ENCODE measurements around the gene MYEOV. TPM values are rescaled to one million over a fixed set of nuclear protein-coding genes. Genes with fewer than 3 reads are reported as not detected.
A peak's percentile ranks its signal among the peaks of the same experiment; 100 is the strongest.

MYEOV gene
- total RNA-seq, 1 donor from 2014 or later = 0.93 TPM

DNA sequence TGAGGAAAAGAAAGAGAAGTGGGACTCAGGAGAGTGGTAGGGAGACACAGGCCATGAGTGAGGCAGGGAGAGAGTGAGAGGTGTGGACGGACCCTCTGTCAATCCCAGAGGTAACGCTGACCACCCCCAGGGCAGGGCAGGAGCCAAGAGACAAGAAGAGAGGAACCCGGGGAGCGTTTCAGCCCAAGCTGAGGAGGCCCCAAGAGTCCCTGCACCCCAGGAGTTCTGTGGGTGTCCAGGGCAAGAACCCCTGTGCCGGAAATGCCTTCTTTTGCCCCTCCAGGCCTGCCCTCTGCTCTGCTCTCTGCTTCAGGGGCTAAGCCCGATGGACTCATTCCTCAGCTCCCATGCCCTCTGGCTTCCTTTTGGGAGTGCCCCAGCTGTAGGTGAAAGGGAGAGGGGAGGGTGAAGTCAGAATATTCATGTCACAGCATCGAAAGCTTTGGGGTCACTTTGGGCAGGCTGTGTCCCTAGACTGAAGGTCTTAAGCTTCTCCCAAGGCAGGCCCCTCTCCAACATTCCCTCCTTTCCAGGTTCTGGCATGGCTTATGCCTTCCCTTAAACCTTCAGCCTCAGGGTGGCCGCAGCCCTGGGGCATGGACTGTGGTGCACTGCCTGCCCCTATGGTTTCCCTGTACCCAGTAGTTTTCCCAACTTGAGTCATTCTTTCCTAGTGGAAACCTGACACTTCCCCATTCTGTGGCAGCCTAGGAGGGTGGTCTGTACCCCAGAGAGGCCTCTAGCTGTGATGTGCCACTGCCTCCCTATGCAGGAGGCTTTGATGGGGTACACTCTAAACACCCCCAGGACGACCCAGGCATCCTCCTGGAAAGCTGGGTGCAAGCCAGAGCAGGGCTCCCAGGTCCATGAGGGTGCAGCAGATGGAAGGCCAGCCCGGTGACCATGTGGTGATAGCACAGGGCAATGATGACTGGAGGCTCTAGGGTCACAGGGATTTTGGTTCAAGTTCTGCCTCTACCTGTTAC, 27.1 kb downstream of the MYEOV start:
- Mint-ChIP-seq H3K27me3 (ENCODE audit: insufficient read depth) (no peaks in the 10 kb centered on the region), H3K27ac (no peak overlapping the region), H3K9me3 (peaks cover 26% of the 10 kb centered on the region), H3K4me1 (ENCODE audit: low read depth) (peaks cover 30% of the 10 kb centered on the region), H3K4me3 (no peak overlapping the region), H3K36me3 (ENCODE audit: low read depth) (peaks cover 12% of the 10 kb centered on the region)
- intact Hi-C loops (cut with micrococcal nuclease) = no loop called here
- no peak for DNase-seq (ENCODE audit: low spot score)

DNA sequence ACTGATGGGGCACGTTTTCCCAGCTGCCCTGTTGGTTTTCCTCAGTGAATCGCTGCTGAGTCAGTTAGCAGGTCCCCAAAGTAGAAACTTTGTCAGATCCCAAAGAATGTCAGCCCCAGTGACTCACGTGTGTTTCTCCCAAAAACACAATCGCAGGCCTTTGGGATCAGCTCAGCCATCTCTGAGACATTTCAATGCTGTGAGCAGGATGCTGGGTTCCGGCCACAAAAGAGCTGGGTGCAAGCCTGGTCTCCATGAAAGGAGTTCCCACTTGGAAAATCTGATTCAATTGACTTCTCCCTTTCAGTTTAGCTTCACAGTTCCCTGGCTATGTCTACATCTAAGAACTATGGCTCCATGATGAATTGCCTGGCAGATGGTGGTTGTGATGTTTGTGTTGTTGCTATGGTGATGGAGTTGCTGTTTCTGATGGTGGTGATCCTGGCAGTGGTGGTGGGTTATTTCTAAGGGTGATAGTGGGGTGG, 28.0 kb downstream of the MYEOV start:
- Mint-ChIP-seq H3K27me3 (ENCODE audit: insufficient read depth) (no peaks in the 10 kb centered on the region), H3K4me3 (no peak overlapping the region), H3K27ac (no peak overlapping the region), H3K9me3 (peaks cover 24% of the 10 kb centered on the region), H3K36me3 (ENCODE audit: low read depth) (peaks cover 12% of the 10 kb centered on the region), H3K4me1 (ENCODE audit: low read depth) (peaks cover 25% of the 10 kb centered on the region)
- intact Hi-C loops (cut with micrococcal nuclease) = no loop called here
- DNase-seq (ENCODE audit: low spot score) = no peak

DNA sequence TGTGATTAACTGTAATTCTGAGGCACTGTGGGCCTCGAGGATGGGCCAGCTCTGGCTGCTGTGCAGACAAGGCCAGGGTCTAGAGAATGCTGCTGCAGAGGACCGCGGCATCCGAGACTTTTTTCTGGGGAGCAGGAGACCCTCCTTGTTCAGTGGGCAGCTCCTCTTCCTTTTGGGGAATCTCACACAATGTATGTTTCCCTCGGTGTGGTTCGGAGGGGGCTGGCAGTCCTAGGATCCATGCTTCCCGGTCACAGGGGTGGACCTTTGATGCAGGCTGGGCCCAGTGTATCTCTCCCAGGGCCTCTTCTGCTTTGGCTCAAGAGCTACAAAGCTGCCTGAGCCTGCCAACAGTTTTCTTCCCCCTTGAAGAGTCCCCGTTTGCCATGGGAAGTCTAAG, 31.5 kb downstream of the MYEOV start:
- Mint-ChIP-seq H3K36me3 (ENCODE audit: low read depth) (no peaks in the 10 kb centered on the region), H3K4me1 (ENCODE audit: low read depth) (no peaks in the 10 kb centered on the region), H3K27ac (no peak overlapping the region), H3K9me3 (no peaks in the 10 kb centered on the region), H3K27me3 (ENCODE audit: insufficient read depth) (peaks cover 6% of the 10 kb centered on the region), H3K4me3 (no peak overlapping the region)
- DNase-seq (ENCODE audit: low spot score) = no peak
- intact Hi-C loops (cut with micrococcal nuclease) = no loop called here

DNA sequence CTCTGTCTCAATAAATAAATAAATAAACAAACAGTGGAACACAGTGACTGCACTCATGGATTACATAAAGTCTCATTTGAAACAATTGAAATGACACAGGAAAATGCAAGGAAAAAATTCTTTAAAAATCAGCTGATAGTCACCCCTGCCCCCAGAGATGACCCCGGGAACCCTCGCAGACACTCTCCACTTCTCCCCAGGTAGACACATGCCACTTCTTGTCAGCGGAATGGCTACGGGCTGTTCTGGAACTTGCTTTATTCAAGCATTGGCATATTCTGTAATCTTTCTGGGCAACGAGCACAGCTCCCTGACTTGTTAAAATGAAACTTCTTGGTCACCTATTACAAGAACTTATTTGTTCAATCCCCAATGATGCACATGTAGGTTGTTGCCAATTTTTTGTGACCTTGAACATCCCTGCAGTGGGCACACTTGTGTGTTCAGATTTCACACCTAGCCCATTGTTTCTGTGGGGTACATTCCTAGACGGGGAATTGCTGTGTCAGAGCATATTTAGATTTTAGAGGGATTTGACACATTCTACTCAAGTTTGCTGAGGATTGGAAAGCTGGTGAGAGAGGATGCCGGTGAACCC, 32.8 kb downstream of the MYEOV start:
- intact Hi-C loops (cut with micrococcal nuclease) = no loop called here
- Mint-ChIP-seq H3K27me3 (ENCODE audit: insufficient read depth) (peaks cover 9% of the 10 kb centered on the region), H3K36me3 (ENCODE audit: low read depth) (no peaks in the 10 kb centered on the region), H3K27ac (no peak overlapping the region), H3K4me1 (ENCODE audit: low read depth) (no peaks in the 10 kb centered on the region), H3K4me3 (no peak overlapping the region), H3K9me3 (no peaks in the 10 kb centered on the region)
- no peak for DNase-seq (ENCODE audit: low spot score)

DNA sequence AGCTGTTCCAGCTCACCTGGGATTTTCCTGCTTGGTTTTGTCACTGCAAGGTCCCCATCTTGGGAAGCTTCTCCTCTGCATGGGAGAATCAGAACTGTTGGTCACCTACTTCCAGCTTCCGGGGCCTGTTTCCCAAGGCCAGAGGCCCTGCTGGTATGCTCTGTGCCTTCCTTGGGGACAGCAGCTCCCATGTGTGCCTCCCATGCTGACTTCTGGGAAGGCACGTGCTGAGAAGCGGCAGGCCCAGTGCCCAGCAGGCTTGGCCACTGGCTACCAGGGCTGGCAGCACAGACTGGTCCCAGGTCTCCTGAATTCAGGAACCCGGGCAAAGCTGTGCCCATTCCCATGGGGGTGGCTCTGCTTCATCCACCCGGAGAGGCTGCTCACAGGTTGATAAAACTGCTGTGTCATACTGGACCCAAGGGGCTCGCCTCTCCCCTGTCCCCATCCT, 33.8 kb downstream of the MYEOV start:
- Mint-ChIP-seq H3K27me3 (ENCODE audit: insufficient read depth) (peaks cover 12% of the 10 kb centered on the region), H3K36me3 (ENCODE audit: low read depth) (no peaks in the 10 kb centered on the region), H3K27ac (no peak overlapping the region), H3K9me3 (no peaks in the 10 kb centered on the region), H3K4me1 (ENCODE audit: low read depth) (no peaks in the 10 kb centered on the region), H3K4me3 (no peak overlapping the region)
- no peak for DNase-seq (ENCODE audit: low spot score)
- intact Hi-C loops (cut with micrococcal nuclease) = no loop called here

DNA sequence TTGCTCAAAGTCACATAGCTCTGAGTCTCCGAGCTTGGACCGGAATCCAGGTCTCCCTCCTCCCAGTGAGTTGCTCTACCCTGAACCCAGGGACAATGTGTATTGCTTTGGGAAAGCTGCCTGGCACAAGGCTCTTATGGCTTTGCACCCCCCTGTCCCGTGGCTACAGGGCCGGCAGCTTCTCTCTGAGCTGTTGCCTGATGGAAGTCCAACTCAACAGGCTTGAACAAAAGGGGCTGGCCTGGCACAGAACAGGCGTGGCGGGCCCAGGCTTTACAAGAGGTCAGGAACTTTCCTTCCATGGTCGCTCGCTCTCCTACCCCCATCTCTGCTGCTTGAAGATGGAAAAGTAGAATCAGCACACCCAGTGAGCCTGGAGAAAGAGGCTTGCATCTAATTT, 34.3 kb downstream of the MYEOV start:
- no peaks in the 10 kb centered on the region for H3K9me3 Mint-ChIP-seq
- intact Hi-C loops (cut with micrococcal nuclease) = no loop called here
- H3K4me1 Mint-ChIP-seq (ENCODE audit: low read depth) = no peaks in the 10 kb centered on the region
- no peak overlapping the region for H3K4me3 Mint-ChIP-seq
- H3K27ac Mint-ChIP-seq = no peak overlapping the region
- no peaks in the 10 kb centered on the region for H3K36me3 Mint-ChIP-seq (ENCODE audit: low read depth)
- no peak for DNase-seq (ENCODE audit: low spot score)
- peaks cover 15% of the 10 kb centered on the region for H3K27me3 Mint-ChIP-seq (ENCODE audit: insufficient read depth)

DNA sequence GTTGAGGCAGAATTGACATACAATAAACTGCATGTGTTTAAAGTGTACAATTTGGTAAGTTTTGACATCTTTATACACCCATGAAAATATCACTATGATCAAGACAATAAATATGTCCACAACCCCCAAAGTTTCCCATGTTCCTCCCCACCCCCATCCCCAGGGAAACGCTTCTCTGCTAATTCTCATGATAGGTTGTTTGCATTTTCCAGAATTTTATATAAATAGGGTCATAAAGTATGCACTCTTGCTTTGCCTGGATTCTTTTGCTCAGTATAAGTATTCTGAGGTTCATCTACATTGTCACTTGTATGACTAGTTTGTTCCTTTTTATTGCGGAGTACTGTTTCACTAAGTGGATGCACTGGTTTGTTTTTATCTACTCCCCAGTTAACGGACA, 35.6 kb downstream of the MYEOV start:
- DNase-seq (ENCODE audit: low spot score) = no peak
- peaks cover 15% of the 10 kb centered on the region for H3K27me3 Mint-ChIP-seq (ENCODE audit: insufficient read depth)
- intact Hi-C loops (cut with micrococcal nuclease) = no loop called here
- peaks cover under 1% of the 10 kb centered on the region for H3K36me3 Mint-ChIP-seq (ENCODE audit: low read depth)
- H3K4me3 Mint-ChIP-seq = no peak overlapping the region
- H3K4me1 Mint-ChIP-seq (ENCODE audit: low read depth) = peaks cover 5% of the 10 kb centered on the region
- no peak overlapping the region for H3K27ac Mint-ChIP-seq
- no peaks in the 10 kb centered on the region for H3K9me3 Mint-ChIP-seq

DNA sequence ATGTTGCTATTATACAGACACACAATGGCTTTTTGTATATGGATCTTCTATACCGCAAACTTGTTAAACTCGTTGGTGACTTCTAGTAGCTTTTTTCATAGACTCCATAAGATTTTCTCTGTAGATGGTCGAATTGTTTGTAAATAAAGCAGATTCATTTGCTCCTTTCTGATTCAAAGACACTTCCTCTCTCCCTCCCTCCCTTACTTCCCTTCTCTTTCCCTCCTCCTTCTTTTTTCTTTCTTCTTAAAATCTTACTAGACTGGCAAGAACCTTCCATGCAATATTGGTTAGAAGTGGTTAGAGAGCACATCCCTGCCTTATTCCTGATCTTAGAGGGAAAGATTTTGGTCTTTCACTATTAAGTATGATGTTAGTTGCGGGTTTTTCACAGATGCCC, 36.4 kb downstream of the MYEOV start:
- H3K27ac Mint-ChIP-seq = no peak overlapping the region
- DNase-seq (ENCODE audit: low spot score) = no peak
- peaks cover 11% of the 10 kb centered on the region for H3K4me1 Mint-ChIP-seq (ENCODE audit: low read depth)
- intact Hi-C loops (cut with micrococcal nuclease) = no loop called here
- H3K36me3 Mint-ChIP-seq (ENCODE audit: low read depth) = peaks cover 3% of the 10 kb centered on the region
- no peak overlapping the region for H3K4me3 Mint-ChIP-seq
- H3K9me3 Mint-ChIP-seq = no peaks in the 10 kb centered on the region
- H3K27me3 Mint-ChIP-seq (ENCODE audit: insufficient read depth) = peaks cover 15% of the 10 kb centered on the region

DNA sequence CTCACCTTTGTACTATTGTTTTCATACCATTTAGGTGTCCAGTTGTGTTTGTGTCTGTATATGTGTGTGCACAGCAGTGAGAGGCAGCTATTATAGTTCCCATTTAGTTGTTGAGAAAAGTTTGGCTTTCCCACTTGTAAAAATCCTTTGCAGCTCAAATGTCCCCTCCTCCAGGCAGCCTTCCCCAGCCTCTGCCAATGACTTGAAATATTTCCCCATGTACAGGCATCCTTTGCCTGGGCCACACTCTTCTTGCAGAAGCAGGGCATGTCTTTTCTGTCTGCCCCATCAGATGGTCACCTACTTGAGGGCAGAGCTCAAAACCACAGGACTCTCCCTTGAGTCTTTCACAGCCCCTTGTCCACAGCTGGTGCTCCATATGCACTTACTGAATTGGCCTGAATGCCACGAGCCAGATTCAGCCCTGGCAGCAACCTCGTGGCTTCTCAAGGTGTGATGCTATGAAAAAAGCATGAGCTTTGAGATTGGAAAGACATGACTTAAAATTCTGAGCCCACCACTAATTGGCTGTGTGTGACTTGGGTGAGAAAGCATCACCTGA, 39.3 kb downstream of the MYEOV start:
- Mint-ChIP-seq H3K4me1 (ENCODE audit: low read depth) (peaks cover 35% of the 10 kb centered on the region), H3K27me3 (ENCODE audit: insufficient read depth) (peaks cover 15% of the 10 kb centered on the region), H3K36me3 (ENCODE audit: low read depth) (peaks cover 3% of the 10 kb centered on the region), H3K9me3 (no peaks in the 10 kb centered on the region), H3K27ac (no peak overlapping the region), H3K4me3 (no peak overlapping the region)
- intact Hi-C loops (cut with micrococcal nuclease) = no loop called here
- no peak for DNase-seq (ENCODE audit: low spot score)

DNA sequence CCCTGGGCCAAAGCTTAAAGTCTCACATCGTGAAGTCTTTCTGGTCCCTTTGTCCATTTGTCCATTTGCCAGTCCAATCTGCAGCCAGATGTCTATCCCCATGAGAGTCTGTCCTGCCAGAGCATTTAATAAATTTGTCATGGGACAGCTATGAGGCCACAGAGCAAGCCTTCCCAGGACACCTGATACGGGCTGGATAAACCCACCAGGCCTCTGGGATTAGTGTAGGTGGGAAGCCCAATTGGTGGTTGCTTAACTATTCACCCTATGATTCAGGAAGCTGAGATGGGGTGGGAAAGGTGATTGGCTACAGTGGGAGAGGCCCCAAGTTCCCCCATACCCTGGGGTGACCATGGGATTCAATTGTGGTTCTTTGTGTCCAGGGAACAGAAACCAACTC, 39.9 kb downstream of the MYEOV start:
- Mint-ChIP-seq H3K4me3 (no peak overlapping the region), H3K27me3 (ENCODE audit: insufficient read depth) (peaks cover 15% of the 10 kb centered on the region), H3K27ac (no peak overlapping the region), H3K36me3 (ENCODE audit: low read depth) (peaks cover 3% of the 10 kb centered on the region), H3K4me1 (ENCODE audit: low read depth) (peaks cover 40% of the 10 kb centered on the region), H3K9me3 (peaks cover 4% of the 10 kb centered on the region)
- intact Hi-C loops (cut with micrococcal nuclease) = no loop called here
- DNase-seq (ENCODE audit: low spot score) = no peak

DNA sequence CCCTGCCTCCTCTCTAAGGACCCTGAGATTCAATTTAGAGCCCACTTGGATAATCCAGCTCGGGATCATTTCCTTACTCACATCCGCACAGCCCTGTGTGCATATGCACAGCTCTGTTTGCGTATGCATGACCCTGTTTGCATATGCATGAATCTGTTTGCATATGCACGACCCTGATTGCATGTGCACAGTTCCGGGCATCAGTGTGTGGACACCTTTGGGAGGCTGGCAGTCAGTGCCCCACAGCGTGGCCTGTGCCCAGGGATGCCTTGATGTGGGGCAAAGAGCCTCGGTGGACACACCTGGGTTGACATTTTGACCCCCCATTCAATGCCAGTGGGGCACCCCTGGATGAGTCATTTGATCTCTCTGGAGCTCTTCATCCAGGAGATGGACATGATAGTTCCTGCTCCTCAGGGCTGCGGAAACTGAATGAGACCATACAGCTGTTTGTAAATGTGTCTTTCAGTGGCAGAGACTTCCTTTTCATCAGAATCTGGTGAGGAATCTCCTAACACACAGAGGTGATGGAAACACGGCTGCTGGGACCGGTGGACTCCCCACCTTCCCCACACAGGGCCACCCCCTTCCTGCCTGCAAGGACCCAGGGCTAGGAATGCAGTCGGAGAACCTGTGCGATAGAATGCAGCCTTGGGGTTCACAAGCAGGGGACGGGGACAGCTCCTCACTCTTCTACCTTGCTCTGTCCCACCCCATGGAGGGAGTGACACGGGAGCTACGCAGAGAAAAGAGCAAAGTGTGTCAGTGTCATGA, 41.2 kb downstream of the MYEOV start:
- H3K4me3 Mint-ChIP-seq = no peak overlapping the region
- H3K36me3 Mint-ChIP-seq (ENCODE audit: low read depth) = peaks cover 8% of the 10 kb centered on the region
- H3K27ac Mint-ChIP-seq = peak overlapping the region; percentile 61
- peaks cover 12% of the 10 kb centered on the region for H3K27me3 Mint-ChIP-seq (ENCODE audit: insufficient read depth)
- DNase-seq (ENCODE audit: low spot score) = no peak
- H3K4me1 Mint-ChIP-seq (ENCODE audit: low read depth) = peaks cover 50% of the 10 kb centered on the region
- intact Hi-C loops (cut with micrococcal nuclease) = loop anchor here (5.0 kb wide), 4 partner anchors 168 to 867 kb away; partner anchors contain the start of genes CCND1 and FADD
- H3K9me3 Mint-ChIP-seq = peaks cover 18% of the 10 kb centered on the region

DNA sequence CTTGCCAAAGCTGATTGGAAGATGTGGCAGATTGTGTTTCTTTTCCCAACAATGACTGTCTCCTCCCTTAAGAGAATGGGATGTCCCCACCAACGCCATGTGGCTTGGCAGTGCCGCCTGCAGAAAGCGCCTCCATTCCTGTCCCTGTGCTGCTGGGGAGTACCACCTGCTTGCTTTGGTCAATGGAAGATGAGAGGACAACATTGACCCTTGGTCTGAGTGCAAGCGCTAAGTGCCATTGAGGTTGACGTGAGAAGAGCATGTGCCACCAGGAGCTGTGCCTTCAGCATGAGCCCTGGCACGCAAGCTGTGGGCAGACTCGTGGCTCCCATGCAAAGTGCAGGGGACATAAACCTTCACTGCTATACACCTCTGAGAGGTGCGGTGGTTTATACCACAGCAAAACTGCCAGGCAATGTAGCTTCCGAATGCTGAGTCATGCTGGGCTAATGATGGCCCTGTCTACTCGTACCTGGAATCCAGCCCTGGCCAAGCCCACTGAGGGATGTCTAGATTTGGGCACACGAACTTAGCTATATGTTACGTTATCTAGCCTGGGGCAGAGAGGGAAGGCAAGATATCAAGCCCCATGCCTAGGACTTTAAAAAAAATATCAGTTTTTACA, 41.9 kb downstream of the MYEOV start:
- Mint-ChIP-seq H3K9me3 (peaks cover 24% of the 10 kb centered on the region), H3K36me3 (ENCODE audit: low read depth) (peaks cover 9% of the 10 kb centered on the region), H3K4me1 (ENCODE audit: low read depth) (peaks cover 56% of the 10 kb centered on the region), H3K4me3 (no peak overlapping the region), H3K27me3 (ENCODE audit: insufficient read depth) (peaks cover 7% of the 10 kb centered on the region), H3K27ac (peak overlapping the region; percentile 73)
- no peak for DNase-seq (ENCODE audit: low spot score)
- intact Hi-C loops (cut with micrococcal nuclease) = loop anchor here (5.0 kb wide), 4 partner anchors 169 to 866 kb away; partner anchors contain the start of genes CCND1 and FADD
